Activated T-cell treated with anti-CD3 and anti-CD28 coated beads for 24 hours (primary cell): Measurements from ENCODE around the gene TIGD1.

ENCODE experiments used
- DNase-seq: peaks from one replicate; pipeline ENCODE4 v3.0.0-alpha.2; 2020; ENCODE audit warnings: low read depth

TIGD1 gene

DNA sequence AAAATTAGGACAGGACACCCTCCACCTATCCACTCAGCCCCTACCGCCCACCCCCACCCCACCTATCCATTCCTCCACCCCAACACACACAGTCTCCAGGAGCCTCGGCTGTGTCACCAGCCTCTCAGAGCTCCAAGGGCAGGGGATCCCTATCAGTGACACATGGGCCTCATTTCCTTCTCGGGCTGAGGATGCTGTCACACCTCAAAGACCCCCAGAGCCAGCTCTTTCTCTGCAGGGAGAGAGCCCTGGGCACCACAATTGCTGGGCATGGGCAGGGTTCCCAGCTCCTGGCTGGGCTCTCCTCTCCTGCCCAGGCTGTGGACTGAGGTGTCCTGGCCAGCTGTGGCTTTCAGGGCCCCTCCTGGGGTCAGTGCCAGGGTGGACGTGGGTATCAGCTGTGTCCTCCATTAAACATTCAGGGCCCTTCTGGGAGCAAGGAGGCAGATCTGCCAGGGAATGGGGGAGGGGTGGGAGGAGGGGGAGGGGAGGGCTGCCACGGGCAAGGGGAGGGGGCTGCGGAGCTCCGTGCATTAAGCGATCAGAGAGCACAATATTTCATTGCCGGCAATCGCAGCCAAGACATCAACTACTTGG, 48.5 kb downstream of the TIGD1 start:
- DNase-seq: no peak

DNA sequence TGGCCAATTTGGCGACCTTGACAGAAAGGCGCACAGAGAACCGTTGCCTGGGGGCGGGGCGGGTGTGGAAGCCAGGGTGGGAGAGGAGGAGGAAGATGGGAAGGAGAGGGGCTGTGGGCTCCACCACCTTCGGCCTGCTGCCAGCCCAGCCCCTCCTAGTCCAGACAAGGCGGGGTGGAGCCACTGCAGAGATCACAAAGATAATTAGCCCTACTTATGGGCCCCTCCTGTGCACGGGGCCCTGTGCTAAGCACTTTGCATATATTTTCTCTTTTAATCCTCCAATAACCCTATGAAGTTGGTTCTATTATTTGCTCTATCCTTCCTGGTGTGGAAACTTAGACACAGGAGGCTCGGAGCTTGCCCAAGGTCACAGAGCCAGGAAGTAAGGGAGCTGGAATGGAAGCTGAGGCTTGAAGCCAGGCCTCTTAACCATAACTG, 49.0 kb downstream of the TIGD1 start:
- DNase-seq: no peak

DNA sequence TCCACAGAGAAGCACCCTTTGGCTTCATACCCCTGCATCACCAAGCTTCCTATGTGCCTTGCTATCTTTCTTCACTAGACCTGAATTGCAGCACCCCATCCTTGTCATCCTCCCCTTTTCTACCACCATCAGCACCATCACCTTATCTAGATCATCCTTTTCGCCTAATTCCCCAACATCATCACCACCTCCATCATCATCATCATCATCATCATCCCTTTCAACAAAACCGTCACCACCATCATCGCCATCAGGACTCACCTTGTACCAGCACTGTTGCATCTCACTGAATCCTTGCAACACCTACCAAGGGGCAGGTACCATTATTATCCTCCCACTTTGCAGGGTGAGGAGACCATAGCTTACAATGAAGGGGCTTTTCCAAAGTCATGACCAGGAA, 51.9 kb downstream of the TIGD1 start:
- DNase-seq: no peak
